ENCODE results near the gene LTBP2. TPM values are rescaled to one million over a fixed set of nuclear protein-coding genes. Genes with fewer than 3 reads are reported as not detected.

Gene LTBP2
- total and polyA plus RNA-seq, 8 donors = 2.9 to 36.2 (median 7.9) TPM

- no peak overlapping the region for H3K27ac ChIP-seq
- H3K4me1 ChIP-seq = peaks cover 0 to 12% (median 10%) of the 10 kb centered on the region in 4 donors
- no peak for TF ChIP-seq POLR2AphosphoS5 (IDR thresholded peaks at IDR 0.05)
- no peak for TF ChIP-seq POLR2A (IDR thresholded peaks at IDR 0.05)
- no peak for TF ChIP-seq EP300 (IDR thresholded peaks at IDR 0.05)
- no peak for TF ChIP-seq CTCF (IDR thresholded peaks at IDR 0.05)
- intact Hi-C loops (cut with DNase I; ENCODE audit: low total_unique reads) = no loop called here
- 49 to 66% (median 64%) methylated on average over 17 to 21 of the region's 21 CpGs for WGBS, 5 donors
- H3K4me3 ChIP-seq = no peak overlapping the region
- peak in 1 of 2 donors; percentile 35 for DNase-seq
- no peaks in the 10 kb centered on the region for H3K9me3 ChIP-seq
- H3K27me3 ChIP-seq = peaks cover 0 to 11% (median 4%) of the 10 kb centered on the region in 3 donors
- H3K36me3 ChIP-seq = peaks cover 0 to 40% (median 15%) of the 10 kb centered on the region in 4 donors
Observed at GRCh38 chr14:74510223-74510931, 101.7 kb downstream of the LTBP2 start.

DNA sequence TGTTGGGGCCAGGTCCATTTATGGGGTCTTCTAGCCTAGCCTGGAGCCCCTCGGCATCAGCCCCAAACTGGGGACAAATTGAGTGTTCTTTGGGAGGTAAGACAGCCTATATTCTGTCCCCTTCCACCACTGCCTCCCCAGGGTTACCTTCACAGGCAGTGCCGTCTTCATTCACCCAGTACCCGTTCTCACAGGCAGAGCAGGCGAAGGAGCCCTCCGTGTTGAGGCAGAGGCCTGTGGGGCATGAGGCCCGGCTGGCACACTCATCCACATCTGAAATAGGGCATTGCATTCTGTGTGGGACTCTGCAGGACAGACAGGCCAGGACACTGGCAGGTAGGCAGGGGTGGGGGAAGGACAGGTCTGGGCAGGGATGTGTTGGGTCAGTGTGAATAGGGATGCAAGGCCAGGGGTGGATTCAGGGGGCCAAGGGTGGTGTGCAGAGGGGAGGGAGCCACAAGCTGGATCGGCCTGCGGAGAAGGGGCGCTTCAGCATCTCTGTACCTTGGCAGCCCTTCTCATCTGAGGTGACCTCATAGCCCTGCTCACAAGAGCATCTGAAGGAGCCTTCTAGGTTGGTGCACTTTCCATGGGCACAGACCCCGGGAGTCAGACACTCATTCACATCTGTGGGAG is 102.3 kb downstream of the LTBP2 start:
- peaks cover 0 to 11% (median 4%) of the 10 kb centered on the region in 3 donors for H3K27me3 ChIP-seq
- H3K36me3 ChIP-seq = peaks cover 0 to 47% (median 15%) of the 10 kb centered on the region in 4 donors
- TF ChIP-seq POLR2AphosphoS5 (IDR thresholded peaks at IDR 0.05) (no peak), POLR2A (IDR thresholded peaks at IDR 0.05) (no peak), CTCF (IDR thresholded peaks at IDR 0.05) (no peak), EP300 (IDR thresholded peaks at IDR 0.05) (no peak)
- H3K4me3 ChIP-seq = no peak overlapping the region
- intact Hi-C loops (cut with DNase I; ENCODE audit: low total_unique reads) = no loop called here
- no peaks in the 10 kb centered on the region for H3K9me3 ChIP-seq
- DNase-seq = no peak
- peaks cover 0 to 8% (median 5%) of the 10 kb centered on the region in 4 donors for H3K4me1 ChIP-seq
- H3K27ac ChIP-seq = no peak overlapping the region
- 87 to 88% (median 87%) methylated on average over 10 of the region's 10 CpGs for WGBS, 5 donors

DNA sequence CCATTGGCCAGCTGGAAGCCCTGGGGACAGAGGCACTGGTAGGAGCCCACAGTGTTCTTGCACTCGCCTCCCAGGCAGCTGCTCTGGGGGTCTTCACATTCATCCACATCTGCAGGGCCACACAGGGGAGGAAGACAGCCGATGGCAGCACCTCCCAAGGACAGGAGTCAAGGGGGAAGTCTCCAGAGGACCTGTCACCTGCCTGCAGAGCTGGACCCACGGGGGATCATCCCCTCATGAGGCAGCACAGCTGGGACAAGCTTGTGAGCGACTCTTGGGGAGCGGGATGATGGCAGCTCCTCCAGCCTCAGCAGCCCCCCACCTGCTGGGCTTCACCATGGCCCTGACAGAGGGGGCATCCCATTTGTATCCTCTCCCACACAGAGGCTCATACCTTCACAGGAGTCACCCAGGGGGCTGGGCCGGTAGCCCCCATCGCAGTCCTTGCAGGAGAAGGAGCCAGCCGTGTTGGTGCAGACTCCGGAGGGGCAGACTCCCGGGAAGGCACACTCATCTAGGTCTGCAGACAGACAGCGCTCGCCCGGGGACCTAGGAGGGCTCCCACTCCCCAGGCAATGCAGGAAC is 103.1 kb downstream of the LTBP2 start:
- peaks cover 0 to under 1% (median 0%) of the 10 kb centered on the region in 4 donors for H3K4me1 ChIP-seq
- H3K27me3 ChIP-seq = peaks cover 0 to 11% (median 4%) of the 10 kb centered on the region in 3 donors
- TF ChIP-seq POLR2A (IDR thresholded peaks at IDR 0.05) (no peak), EP300 (IDR thresholded peaks at IDR 0.05) (no peak), CTCF (IDR thresholded peaks at IDR 0.05) (no peak), POLR2AphosphoS5 (IDR thresholded peaks at IDR 0.05) (no peak)
- H3K27ac ChIP-seq = no peak overlapping the region
- intact Hi-C loops (cut with DNase I; ENCODE audit: low total_unique reads) = no loop called here
- peaks cover 0 to 55% (median 17%) of the 10 kb centered on the region in 4 donors for H3K36me3 ChIP-seq
- WGBS, 5 donors = 60 to 76% (median 70%) methylated on average over 1 to 13 of the region's 13 CpGs
- no peak overlapping the region for H3K4me3 ChIP-seq
- no peaks in the 10 kb centered on the region for H3K9me3 ChIP-seq
- no peak for DNase-seq

DNA sequence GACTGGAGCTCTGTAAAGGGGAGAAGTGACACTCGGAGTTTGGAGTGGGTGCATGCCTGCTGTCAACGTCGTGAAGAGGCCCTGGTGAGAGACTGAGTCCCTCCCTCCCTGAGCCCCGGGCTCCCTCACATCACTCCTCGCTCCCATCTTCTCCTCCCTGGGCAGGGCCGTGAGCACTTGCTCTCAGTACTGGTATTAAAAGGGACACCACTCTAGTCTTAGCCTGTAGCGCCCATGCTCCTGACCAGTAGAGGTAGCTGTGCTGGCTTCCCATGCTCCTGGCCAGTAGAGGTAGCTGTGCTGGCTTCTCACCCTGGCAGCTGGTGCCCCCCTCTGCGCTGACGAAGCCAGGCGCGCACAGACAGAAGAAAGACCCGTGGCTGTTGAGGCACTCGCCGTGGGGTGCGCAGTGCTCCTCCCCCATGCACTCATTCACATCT is 103.7 kb downstream of the LTBP2 start:
- DNase-seq = peak in 1 of 2 donors; percentile 41
- Histone ChIP-seq H3K27ac (no peak overlapping the region), H3K4me3 (no peak overlapping the region), H3K4me1 (no peaks in the 10 kb centered on the region), H3K27me3 (peaks cover 0 to 11% (median under 1%) of the 10 kb centered on the region in 3 donors), H3K9me3 (no peaks in the 10 kb centered on the region), H3K36me3 (peaks cover 0 to 59% (median 21%) of the 10 kb centered on the region in 4 donors)
- no peak for TF ChIP-seq POLR2AphosphoS5 (IDR thresholded peaks at IDR 0.05)
- TF ChIP-seq POLR2A (IDR thresholded peaks at IDR 0.05) = no peak
- TF ChIP-seq EP300 (IDR thresholded peaks at IDR 0.05) = no peak
- TF ChIP-seq CTCF (IDR thresholded peaks at IDR 0.05) = no peak
- 31 to 49% (median 42%) methylated on average over 12 to 15 of the region's 15 CpGs for WGBS, 5 donors
- intact Hi-C loops (cut with DNase I; ENCODE audit: low total_unique reads) = no loop called here

All from stomach (tissue), 9 donors.